Activated naive CD4-positive, alpha-beta T cell treated with anti-CD3 and anti-CD28 coated beads, Interleukin-2, amount 10 ng/mL, durations not matched to agents 5 hours and 36 hours (primary cell): Measurements from ENCODE around the gene SPATS1. TPM values are rescaled to one million over a fixed set of nuclear protein-coding genes. Genes with fewer than 3 reads are reported as not detected.

Experiments used
- total RNA-seq, 2 experiments: library from RNA; stranded (reverse); gene quantifications; one replicate each; pipeline ENCODE4 v1.2.3, GENCODE V29; 2021

Gene SPATS1
- not detected for total RNA-seq

DNA sequence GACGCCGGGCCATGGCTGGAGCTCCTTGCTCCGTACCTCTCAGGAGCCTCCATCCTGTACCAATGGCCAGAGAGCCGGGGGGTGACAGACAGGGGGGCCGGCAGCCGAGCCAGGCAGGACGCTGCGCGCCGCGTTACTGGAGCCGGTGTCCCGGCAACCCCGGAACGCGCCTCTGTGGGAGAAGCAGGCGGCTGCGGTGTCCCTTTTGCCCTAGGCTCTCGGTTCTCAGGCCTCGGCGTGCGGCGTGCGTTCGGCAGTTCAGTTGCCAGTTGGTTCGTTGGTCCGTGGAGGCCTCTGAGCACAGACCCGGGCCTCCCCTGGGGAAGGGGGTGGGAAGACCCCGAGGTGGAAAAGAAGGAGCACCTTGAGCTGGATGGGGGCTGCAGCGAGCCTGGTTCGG is at the start of gene SPATS1:
Gene SPATS1, plus strand, starts transcription at position 162 of the 400 bp plus-strand sequence. CDS start 446 bp downstream, outside the sequence.

GRCh38 chr6:44312901-44313788 is 29.3 kb upstream of the SPATS1 start, which contains the start of gene AARS2:
TSS of gene AARS2 (minus strand) at chr6:44313347. CDS start at chr6:44313323, 24 bp downstream.

DNA sequence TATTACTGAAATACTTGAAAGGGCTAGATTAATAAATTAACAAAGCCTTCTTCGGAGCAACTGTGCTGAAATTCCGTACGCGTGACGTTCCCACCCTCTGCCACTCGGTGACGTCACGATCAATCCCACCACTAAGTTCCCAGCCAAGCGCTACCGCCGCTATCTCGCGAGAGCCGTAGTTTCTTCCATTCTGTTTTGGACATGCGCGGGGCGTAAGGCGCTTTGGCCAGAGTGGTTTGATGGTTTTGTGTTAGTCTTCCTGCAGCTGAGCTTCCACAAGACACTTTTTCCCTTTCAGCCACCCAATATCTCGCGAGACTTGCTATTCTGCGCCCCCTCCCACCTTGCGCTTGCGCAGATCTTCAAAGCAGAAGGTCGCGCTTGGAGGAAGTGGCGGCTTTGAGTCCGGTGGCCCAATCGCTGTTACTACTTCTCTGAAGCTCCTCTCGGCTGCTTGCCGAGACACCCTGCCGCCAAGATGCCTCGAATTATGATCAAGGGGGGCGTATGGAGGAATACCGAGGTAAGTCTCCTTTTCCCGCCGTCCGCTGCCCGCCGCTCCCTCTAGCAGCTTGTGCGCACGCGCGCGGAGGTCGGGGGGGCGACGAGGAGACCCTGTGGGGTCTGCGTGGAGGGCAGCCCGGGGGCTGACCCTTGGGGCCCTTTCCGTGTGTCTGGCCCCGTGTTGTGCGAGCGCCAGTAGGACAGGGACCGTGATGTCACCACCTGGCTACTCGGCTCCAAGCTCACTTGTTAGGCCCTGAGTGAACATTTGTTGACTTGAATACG is 45.1 kb downstream of the SPATS1 start, which contains the start of gene CDC5L:
Gene CDC5L, plus strand, starts transcription at position 361 of the 789 bp plus-strand sequence. Its CDS starts 118 bp downstream, at position 479.

Other genes with a start within 250 kb of the SPATS1 start
- gene MRPL14, start 215.2 kb upstream of the SPATS1 start, total RNA-seq, result 10 to 100 TPM; 49.2 TPM
- 10 to 100 TPM; 15.6 to 15.8 TPM for gene TMEM63B, start 215.1 kb upstream of the SPATS1 start, total RNA-seq
- gene CAPN11, start 183.8 kb upstream of the SPATS1 start, total RNA-seq, result not detected
- not detected for gene MYMX, start 125.7 kb upstream of the SPATS1 start, total RNA-seq
- gene SLC29A1, start 119.1 kb upstream of the SPATS1 start, total RNA-seq, result 10 to 100 TPM; 18.1 to 23.1 TPM
- gene HSP90AB1, start 95.5 kb upstream of the SPATS1 start, total RNA-seq, result 100 to 1,000 TPM; 398 to 401 TPM
- 10 to 100 TPM; 32.1 to 33.1 TPM for gene SLC35B2, start 85.1 kb upstream of the SPATS1 start, total RNA-seq
- 10 to 100 TPM; 11.8 to 14.3 TPM for gene NFKBIE, start 77.1 kb upstream of the SPATS1 start, total RNA-seq
- not detected for gene TMEM151B, start 72.2 kb upstream of the SPATS1 start, total RNA-seq
- 10 to 100 TPM; 14.6 to 15.8 TPM for gene AARS2, start 29.3 kb upstream of the SPATS1 start, total RNA-seq
- 10 to 100 TPM; 21.5 to 21.8 TPM for gene CDC5L, start 45.1 kb downstream of the SPATS1 start, total RNA-seq